Measurements from ENCODE around the gene PMEPA1. TPM values are rescaled to one million over a fixed set of nuclear protein-coding genes. Genes with fewer than 3 reads are reported as not detected.

PMEPA1 gene
- polyA plus RNA-seq, 3 donors from 2014 or later: not detected

DNA sequence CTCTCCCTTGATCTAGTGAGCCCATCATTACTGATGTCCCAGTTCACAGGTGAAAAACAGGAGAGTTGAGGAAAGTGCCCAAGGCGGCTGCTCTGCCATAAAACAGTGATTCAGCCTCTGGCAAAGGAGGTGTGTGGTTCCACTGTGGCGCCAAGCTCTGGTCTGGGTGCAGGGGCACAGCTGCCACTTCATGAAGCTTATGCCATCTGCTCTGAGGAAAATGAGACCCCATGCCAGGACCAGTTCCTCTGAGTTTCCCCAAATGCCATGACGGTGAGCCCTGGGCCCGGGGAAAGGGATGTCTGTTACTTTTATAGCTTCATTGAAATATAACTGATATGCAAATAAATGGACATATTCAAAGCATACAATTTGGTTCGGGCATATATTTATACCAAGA is 55.9 kb downstream of the PMEPA1 start:
- Mint-ChIP-seq H3K4me1 (peaks cover 15 to 16% of the 10 kb centered on the region in 2 donors), H3K27me3 (ENCODE audit: low read depth in 3 of 3) (peaks cover 0 to 10% (median 3%) of the 10 kb centered on the region in 3 donors), H3K27ac (no peak overlapping the region), H3K9me3 (no peaks in the 10 kb centered on the region), H3K4me3 (no peak overlapping the region), H3K36me3 (no peaks in the 10 kb centered on the region)
- DNase-seq: no peak

DNA sequence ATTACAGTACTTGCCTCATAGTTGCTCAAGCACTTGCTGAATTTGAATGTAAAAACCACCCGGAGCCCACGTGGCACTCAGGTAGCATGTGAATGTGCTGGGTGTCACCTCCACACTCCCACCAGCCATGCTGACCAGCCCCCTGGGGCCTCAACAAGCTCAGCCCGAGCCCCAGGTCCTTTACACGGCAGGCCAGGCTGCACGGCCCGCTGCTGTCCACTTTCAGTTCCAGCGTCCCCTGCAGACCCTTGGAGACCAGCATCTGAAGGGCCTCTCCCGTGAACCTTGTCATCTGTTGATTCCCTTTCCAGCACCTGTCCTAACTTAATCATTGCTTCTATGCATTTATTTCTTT is 56.3 kb downstream of the PMEPA1 start:
- Mint-ChIP-seq H3K9me3 (no peaks in the 10 kb centered on the region), H3K27ac (no peak overlapping the region), H3K27me3 (ENCODE audit: low read depth in 3 of 3) (peaks cover 0 to 10% (median 3%) of the 10 kb centered on the region in 3 donors), H3K36me3 (no peaks in the 10 kb centered on the region), H3K4me3 (no peak overlapping the region), H3K4me1 (peaks cover 15 to 16% of the 10 kb centered on the region in 2 donors)
- DNase-seq: no peak

DNA sequence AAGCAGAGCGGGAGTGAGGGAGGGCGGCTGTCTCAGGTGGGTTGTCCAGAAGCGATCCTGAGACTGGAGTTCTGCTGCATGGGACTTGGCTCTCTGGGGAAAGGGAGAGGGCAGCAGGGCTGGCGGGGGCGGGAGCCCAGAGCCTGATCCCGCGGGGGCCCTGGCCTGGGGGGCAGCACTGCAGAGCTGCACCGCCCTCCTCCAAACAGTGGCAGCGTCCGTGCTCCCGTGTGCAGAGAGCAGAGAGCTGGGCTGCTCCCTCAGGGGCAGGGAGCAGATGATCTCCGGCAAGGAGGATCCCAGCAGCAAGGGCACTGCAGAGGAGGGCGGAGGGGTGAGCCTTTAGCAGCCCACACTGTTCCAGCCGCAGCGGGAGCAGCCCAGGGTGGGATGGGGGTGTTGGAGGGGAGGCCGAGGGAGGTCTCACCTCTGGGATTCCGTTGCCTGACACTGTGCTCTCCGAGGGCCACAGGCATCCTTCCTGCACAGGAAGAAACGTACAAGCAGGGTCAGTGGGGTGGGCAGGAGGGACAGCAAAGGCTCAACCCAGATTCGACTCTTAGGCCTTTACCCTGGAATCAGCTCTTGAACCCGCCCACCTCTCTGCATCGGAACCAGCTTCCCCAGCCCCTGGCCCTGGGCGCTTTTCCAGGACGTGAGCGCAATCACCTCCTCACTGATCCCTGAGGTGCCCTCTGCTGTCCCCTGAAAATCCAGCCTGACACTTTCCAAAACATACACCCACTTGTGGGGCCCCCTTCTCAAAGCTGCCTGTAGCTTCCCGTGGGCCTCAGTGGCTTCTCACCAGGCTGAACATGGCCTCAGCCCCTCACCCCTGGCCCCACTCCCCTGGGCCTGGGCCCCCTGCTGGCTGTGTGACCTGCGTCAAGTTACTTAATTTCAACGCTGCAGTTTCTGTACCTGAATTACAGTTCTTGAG is 56.9 kb downstream of the PMEPA1 start:
- DNase-seq: no peak

DNA sequence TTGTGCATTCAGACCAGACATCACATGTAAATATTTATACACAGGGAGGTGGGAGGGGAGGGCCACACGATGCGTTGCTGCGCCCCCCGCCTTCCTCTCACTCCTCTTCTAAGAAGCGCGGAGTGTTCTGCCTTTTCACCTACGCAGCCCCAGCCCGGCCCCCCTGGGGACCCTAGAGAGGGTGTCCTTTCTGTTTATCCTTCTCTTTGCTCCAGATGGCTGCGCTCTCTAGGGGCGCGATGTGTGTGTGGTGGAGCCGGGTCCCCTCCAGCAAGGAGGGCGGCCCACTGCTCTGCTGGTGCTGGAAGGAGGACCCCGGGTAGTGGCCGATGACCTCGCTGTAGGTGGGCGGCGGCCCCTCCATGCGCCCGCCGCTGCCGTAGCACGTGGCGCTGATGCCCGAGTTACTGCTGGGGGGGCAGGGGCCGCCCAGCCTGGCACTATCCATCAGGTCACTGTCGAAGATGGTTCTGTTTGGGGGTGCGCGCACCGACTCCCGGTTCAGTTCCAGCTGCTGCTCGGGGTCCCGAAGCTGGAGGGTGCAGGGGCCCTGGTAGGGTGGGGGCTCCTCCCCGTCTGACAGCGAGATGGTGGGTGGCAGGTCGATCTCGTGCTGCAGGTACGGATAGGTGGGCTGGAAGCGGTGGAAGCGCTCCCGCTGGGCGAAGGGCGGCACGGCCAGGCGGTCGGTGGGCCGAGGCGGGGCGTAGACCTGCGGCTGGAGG is 57.8 kb downstream of the PMEPA1 start:
- no peak for DNase-seq
- H3K27me3 Mint-ChIP-seq (ENCODE audit: low read depth in 3 of 3): peaks cover 0 to 12% (median 3%) of the 10 kb centered on the region in 3 donors
- H3K36me3 Mint-ChIP-seq: no peaks in the 10 kb centered on the region
- no peaks in the 10 kb centered on the region for H3K9me3 Mint-ChIP-seq
- peaks cover 7 to 8% of the 10 kb centered on the region in 2 donors for H3K4me1 Mint-ChIP-seq
- H3K27ac Mint-ChIP-seq: no peak overlapping the region
- no peak overlapping the region for H3K4me3 Mint-ChIP-seq

More for the DNA sequence above, 56.9 kb downstream of the PMEPA1 start:
- Mint-ChIP-seq H3K4me1 (peaks cover 10% of the 10 kb centered on the region in 2 donors), H3K27ac (no peak overlapping the region), H3K27me3 (ENCODE audit: low read depth in 3 of 3) (peaks cover 0 to 10% (median 3%) of the 10 kb centered on the region in 3 donors), H3K4me3 (no peak overlapping the region), H3K36me3 (no peaks in the 10 kb centered on the region), H3K9me3 (no peaks in the 10 kb centered on the region)

DNA sequence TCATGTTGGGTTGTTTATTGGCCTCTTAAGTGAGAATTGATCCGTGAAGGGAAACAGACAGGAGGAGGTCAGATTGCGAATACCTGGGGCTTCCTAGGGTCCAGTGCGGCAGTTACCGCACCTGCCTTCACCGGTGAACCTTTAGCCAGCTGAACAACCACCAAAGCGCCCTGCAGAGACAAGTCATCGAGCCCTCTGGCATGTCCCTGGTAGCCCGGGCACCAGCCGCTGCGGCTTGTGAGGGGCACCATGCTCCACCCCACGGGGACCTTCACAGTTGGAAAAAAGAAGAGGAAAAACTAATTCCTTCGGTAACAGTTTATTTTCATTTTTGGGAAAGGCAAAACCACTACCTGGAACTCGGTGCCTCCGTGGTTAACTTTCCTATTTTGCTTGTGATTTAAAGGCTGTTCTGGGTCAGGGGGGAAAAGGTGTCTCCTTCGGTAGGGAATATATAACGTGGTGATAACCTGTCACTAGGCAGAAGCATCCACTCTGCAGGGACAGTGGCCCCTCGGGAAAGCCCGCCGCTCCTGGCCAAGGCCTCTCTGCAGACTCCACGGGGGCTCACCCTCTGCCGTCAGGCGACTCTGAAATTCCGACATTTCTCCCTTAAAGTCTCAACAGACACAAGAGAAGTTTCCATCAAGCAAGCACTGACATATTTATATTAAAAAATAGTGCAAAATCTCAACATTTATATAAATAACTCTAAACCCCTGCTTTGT is 58.9 kb downstream of the PMEPA1 start:
- peaks cover 7 to 8% of the 10 kb centered on the region in 2 donors for H3K4me1 Mint-ChIP-seq
- H3K9me3 Mint-ChIP-seq: peaks cover 0 to under 1% (median 0%) of the 10 kb centered on the region in 6 donors
- peaks cover 0 to 12% (median 3%) of the 10 kb centered on the region in 3 donors for H3K27me3 Mint-ChIP-seq (ENCODE audit: low read depth in 3 of 3)
- no peaks in the 10 kb centered on the region for H3K36me3 Mint-ChIP-seq
- no peak overlapping the region for H3K4me3 Mint-ChIP-seq
- no peak overlapping the region for H3K27ac Mint-ChIP-seq
- no peak for DNase-seq

DNA sequence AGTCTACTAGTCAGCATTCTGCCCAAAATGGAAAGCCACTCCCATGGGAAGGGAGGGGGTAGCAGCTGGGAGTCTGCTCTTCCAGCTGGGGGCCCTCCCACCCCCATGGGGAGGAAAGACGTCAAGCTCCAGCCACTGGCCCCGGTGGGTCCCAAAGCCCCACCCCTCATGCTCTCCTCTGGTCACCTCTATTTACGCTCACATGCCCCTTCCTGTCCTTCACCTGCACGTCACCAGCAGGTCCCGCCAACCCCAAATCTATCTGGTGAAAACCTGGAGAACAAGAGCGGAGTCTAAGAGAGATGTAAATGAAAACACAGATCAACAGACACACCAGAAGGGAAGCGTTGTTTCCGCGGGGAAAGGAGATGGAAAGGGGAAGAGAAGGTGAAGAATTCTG is 59.5 kb downstream of the PMEPA1 start:
- Mint-ChIP-seq H3K4me3 (no peak overlapping the region), H3K9me3 (peaks cover 0 to 2% (median 0%) of the 10 kb centered on the region in 6 donors), H3K27ac (no peak overlapping the region), H3K36me3 (no peaks in the 10 kb centered on the region), H3K27me3 (ENCODE audit: low read depth in 3 of 3) (peaks cover 0 to 12% (median 3%) of the 10 kb centered on the region in 3 donors), H3K4me1 (peaks cover 7 to 8% of the 10 kb centered on the region in 2 donors)
- no peak for DNase-seq

DNA sequence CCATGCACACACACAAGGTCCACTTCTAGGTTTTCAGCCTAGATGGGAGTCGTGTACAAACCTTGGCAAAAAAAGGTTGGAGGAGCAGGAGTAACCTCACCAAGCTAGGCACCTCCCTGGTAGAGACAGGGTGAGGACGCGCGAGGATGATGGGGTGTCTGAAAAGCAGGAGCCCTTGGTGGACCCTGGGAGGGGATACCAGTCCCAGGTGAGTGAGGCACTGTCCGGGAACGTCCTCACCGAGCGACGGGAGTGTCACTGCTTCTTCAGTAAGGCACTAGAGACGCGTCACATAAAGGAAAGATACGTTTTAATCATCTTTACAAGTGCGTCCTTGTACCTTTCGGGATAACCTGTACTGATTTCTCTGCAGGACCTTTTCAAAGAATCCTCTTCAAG is 60.2 kb downstream of the PMEPA1 start:
- DNase-seq: no peak
- Mint-ChIP-seq H3K4me3 (no peak overlapping the region), H3K27ac (no peak overlapping the region), H3K9me3 (peaks cover 0 to 5% (median 3%) of the 10 kb centered on the region in 6 donors), H3K27me3 (ENCODE audit: low read depth in 3 of 3) (peaks cover 0 to 12% (median 0%) of the 10 kb centered on the region in 3 donors), H3K4me1 (peaks cover 7 to 8% of the 10 kb centered on the region in 2 donors), H3K36me3 (peaks cover 0 to 3% (median 0%) of the 10 kb centered on the region in 3 donors)

DNA sequence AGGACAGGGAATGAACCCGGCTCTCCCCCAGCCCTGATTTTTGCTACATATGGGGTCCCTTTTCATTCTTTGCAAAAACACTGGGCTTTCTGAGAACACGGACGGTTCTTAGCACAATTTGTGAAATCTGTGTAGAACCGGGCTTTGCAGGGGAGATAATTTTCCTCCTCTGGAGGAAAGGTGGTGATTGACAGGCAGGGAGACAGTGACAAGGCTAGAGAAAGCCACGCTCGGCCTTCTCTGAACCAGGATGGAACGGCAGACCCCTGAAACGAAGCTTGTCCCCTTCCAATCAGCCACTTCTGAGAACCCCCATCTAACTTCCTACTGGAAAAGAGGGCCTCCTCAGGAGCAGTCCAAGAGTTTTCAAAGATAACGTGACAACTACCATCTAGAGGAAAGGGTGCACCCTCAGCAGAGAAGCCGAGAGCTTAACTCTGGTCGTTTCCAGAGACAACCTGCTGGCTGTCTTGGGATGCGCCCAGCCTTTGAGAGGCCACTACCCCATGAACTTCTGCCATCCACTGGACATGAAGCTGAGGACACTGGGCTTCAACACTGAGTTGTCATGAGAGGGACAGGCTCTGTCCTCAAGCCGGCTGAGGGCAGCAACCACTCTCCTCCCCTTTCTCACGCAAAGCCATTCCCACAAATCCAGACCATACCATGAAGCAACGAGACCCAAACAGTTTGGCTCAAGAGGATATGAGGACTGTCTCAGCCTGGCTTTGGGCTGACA is 60.8 kb downstream of the PMEPA1 start:
- peaks cover 0 to 5% (median 0%) of the 10 kb centered on the region in 3 donors for H3K36me3 Mint-ChIP-seq

DNA sequence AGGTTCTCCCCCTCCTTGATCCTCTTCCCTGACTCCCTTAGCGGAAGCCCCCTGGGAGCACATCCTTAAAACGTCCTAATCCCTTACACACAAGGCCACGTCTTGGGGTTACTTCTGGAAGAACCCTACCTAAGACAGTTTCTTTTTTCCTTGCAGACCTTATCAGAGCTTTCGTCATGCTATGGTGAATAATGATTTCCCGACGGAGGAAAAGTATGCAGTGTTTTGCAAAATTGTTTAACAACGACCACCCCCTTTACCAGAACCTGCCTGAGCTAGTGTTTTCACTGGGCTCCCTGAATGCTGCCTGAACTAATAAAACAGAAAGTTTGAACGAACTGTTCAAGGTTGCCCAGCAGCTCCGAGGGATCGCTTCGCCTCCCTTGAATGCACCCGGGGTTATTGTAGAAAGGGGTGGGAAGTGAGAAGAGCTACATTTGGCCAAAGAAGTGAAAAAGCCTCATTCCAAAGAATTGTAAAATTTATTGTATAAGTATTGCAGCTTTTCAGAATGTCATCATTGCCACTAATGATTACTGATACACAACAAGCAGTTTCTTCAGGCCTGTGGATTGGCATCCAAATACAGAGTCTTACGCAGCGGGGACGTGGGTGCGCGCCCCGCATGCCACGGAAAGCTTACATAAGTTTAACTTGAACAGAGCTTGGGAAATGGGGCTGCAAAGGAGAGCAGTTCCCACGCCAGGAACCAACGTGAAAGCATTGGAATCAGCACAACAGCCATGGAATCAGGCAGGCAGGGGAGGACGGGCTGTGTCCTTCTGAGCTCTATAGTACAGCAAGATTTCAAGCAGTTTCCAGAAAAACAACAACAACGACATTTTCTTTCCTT is 61.7 kb downstream of the PMEPA1 start:
- H3K27me3 Mint-ChIP-seq (ENCODE audit: low read depth in 3 of 3): peaks cover 0 to 7% (median 1%) of the 10 kb centered on the region in 3 donors
- no peak overlapping the region for H3K4me3 Mint-ChIP-seq
- peaks cover 0 to 5% (median 0%) of the 10 kb centered on the region in 3 donors for H3K36me3 Mint-ChIP-seq
- no peak overlapping the region for H3K27ac Mint-ChIP-seq
- DNase-seq: no peak
- no peaks in the 10 kb centered on the region for H3K4me1 Mint-ChIP-seq
- H3K9me3 Mint-ChIP-seq: peaks cover 0 to 13% (median 5%) of the 10 kb centered on the region in 6 donors

More for the DNA sequence above, 60.8 kb downstream of the PMEPA1 start:
- Mint-ChIP-seq H3K27ac (no peak overlapping the region), H3K4me1 (peaks cover 1 to 4% of the 10 kb centered on the region in 2 donors), H3K4me3 (no peak overlapping the region), H3K9me3 (peaks cover 0 to 9% (median 5%) of the 10 kb centered on the region in 6 donors), H3K27me3 (ENCODE audit: low read depth in 3 of 3) (peaks cover 0 to 10% (median 0%) of the 10 kb centered on the region in 3 donors)
- DNase-seq: no peak

DNA sequence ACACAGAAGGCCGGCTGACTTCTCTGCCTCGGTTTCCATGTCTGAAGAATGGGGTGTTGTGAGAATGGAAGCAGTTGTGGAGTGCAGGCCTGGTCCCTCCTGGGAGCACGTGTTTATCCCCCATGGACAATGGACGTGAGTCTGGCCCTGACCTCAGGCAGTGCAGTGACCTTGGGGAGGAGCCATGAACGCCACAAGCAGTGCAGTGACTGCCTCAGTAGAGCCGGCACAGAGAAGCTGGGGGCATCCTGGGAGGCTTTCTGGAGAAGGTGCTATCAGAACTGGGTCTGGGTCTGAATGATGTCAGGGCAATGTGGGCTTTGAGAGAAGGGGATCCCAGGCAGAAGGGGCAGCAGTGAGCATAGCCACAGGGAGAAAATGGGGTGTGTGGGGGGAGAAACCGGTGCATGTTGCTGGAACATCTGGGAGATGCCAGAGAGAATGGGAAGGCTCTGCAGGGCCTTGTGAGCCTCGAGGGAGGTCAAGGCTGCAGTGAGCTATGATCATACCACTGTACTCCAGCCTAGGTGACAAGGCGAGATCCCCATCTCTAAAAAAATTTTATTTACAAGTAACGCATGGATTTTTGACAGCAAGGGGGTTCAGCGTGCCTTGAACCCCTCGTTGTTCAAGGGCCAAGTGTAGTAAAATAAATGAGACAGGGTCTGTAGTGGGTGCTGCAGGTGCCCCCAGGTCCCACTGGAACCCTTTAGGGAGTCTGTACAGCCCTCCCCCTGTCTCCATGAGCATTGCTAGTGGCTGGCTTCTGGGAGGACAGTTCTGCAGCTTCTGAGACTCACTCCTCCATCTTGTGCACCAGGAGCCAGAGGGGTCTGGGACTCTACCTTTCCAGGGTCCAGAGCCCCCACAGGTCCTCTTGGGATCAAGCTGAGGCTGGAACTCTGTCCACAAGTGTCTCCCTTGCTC is 62.5 kb downstream of the PMEPA1 start:
- peaks cover 0 to 13% (median 5%) of the 10 kb centered on the region in 6 donors for H3K9me3 Mint-ChIP-seq
- H3K27ac Mint-ChIP-seq: no peak overlapping the region
- DNase-seq: no peak
- H3K4me1 Mint-ChIP-seq: no peaks in the 10 kb centered on the region
- H3K36me3 Mint-ChIP-seq: peaks cover 0 to 5% (median 0%) of the 10 kb centered on the region in 3 donors
- H3K4me3 Mint-ChIP-seq: no peak overlapping the region
- peaks cover 0 to 7% (median 2%) of the 10 kb centered on the region in 3 donors for H3K27me3 Mint-ChIP-seq (ENCODE audit: low read depth in 3 of 3)

DNA sequence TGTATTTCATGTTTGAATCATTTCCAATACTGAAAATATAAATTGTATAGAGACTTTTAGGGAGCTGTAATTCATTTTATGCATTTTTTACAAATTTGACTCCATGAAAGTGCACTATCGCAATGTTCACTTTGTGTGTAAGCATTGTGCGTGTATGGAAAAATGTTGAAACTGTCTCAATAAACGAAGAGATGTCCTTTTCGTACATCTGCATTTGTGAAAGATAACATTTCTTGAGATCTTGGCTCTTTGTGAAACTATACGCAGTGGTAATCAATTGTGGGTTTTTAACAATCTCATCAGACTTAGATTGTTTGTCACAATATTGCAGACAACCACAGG is 70.9 kb downstream of the PMEPA1 start:
- H3K4me3 Mint-ChIP-seq: no peak overlapping the region
- H3K27ac Mint-ChIP-seq: no peak overlapping the region
- peaks cover 5 to 13% (median 8%) of the 10 kb centered on the region in 3 donors for H3K27me3 Mint-ChIP-seq (ENCODE audit: low read depth in 3 of 3)
- H3K36me3 Mint-ChIP-seq: peaks cover 21 to 30% (median 25%) of the 10 kb centered on the region in 3 donors
- H3K9me3 Mint-ChIP-seq: peaks cover 3 to 31% (median 21%) of the 10 kb centered on the region in 6 donors
- DNase-seq: no peak
- peaks cover 4 to 6% of the 10 kb centered on the region in 2 donors for H3K4me1 Mint-ChIP-seq
